WTC11 (cell line): ENCODE measurements around the gene NPFFR2. TPM values are rescaled to one million over a fixed set of nuclear protein-coding genes. Genes with fewer than 3 reads are reported as not detected.
"Not testable (repeated sequence)": the region's sequence is repeated elsewhere in the genome, so short reads cannot be mapped to it uniquely, and the experiment has no call there.

Experiments used
- ATAC-seq: fragments of 200-7000 bp; cut with Tn5 transposase; 2 replicates; pipeline ENCODE4 v1.10.0; 2021; ENCODE audit warnings: mild to moderate bottlenecking, moderate library complexity
- CTCF ChIA-PET: fragments of 300-600 bp; sonication (Branson Sonifier 250); formaldehyde crosslinking; loops from one replicate; lab custom pipeline; 2021; ENCODE audit warnings: antibody characterized with exemption; lab: Charles Lee
- POLR2A ChIA-PET: fragments of 350-600 bp; sonication (Branson Sonifier 250); formaldehyde crosslinking; loops from one replicate; lab custom pipeline; 2021; ENCODE audit warnings: antibody characterized with exemption; lab: Charles Lee
- DNase-seq: peaks from one replicate; pipeline ENCODE4 v3.0.0; 2021; ENCODE audit warnings: low spot score
- H3K27ac Mint-ChIP-seq: 2 replicates; pipeline ENCODE4 v1.8.0; 2021; ENCODE audit warnings: mixed read lengths
- H3K27me3 Mint-ChIP-seq: 2 replicates; pipeline ENCODE4 v1.8.0; 2021; ENCODE audit warnings: low read depth, mild to moderate bottlenecking, moderate library complexity, mixed read lengths
- H3K36me3 Mint-ChIP-seq: 2 replicates; pipeline ENCODE4 v1.8.0; 2021; ENCODE audit warnings: mixed read lengths
- H3K4me1 Mint-ChIP-seq: 2 replicates; pipeline ENCODE4 v1.8.0; 2022; ENCODE audit warnings: mixed read lengths
- H3K4me3 Mint-ChIP-seq: 2 replicates; pipeline ENCODE4 v1.8.0; 2021; ENCODE audit warnings: mild to moderate bottlenecking, moderate library complexity, mixed read lengths
- H3K9me3 Mint-ChIP-seq: 2 replicates; pipeline ENCODE4 v1.8.0; 2021; ENCODE audit warnings: mixed read lengths
- ELF4 ChIP-seq: sonication (generic); formaldehyde crosslinking; IDR thresholded peaks from 2 replicates; pipeline ENCODE4 v1.8.1; 2022; ENCODE audit warnings: low read depth, mild to moderate bottlenecking, moderate library complexity, missing genetic modification reagents
- ETV6 ChIP-seq: sonication (generic); formaldehyde crosslinking; IDR thresholded peaks from 2 replicates; pipeline ENCODE4 v1.8.1; 2022; ENCODE audit warnings: mild to moderate bottlenecking, missing genetic modification reagents
- FOXP1 ChIP-seq: sonication (generic); formaldehyde crosslinking; IDR thresholded peaks from 2 replicates; pipeline ENCODE4 v1.8.0; 2022; ENCODE audit warnings: missing genetic modification reagents, mild to moderate bottlenecking, moderate library complexity, borderline replicate concordance
- KAT7 ChIP-seq: sonication (generic); formaldehyde crosslinking; IDR thresholded peaks from 2 replicates; pipeline ENCODE4 v1.8.1; 2023; ENCODE audit warnings: missing genetic modification reagents, mild to moderate bottlenecking, borderline replicate concordance
- NFATC4 ChIP-seq: fragments of 250-450 bp; sonication (Bioruptor Pico); IDR thresholded peaks from 2 replicates; pipeline ENCODE4 v1.9.0; 2021; ENCODE audit warnings: mild to moderate bottlenecking
- SP1 ChIP-seq: sonication (generic); formaldehyde crosslinking; conservative IDR thresholded peaks from 2 replicates; pipeline ENCODE4 v1.8.1; 2022; ENCODE audit warnings: missing genetic modification reagents
- TCF7 ChIP-seq: sonication (generic); formaldehyde crosslinking; IDR thresholded peaks from 2 replicates; pipeline ENCODE4 v1.8.0; 2022; ENCODE audit warnings: mild to moderate bottlenecking, low read depth, missing genetic modification reagents, moderate library complexity
- TEAD4 ChIP-seq: sonication (generic); formaldehyde crosslinking; IDR thresholded peaks from 2 replicates; pipeline ENCODE4 v1.8.0; 2022; ENCODE audit warnings: mild to moderate bottlenecking, missing genetic modification reagents
- TP53 ChIP-seq: sonication (generic); formaldehyde crosslinking; IDR thresholded peaks from 2 replicates; pipeline ENCODE4 v1.8.1; 2023; ENCODE audit warnings: mild to moderate bottlenecking, missing genetic modification reagents
- ZNF396 ChIP-seq: fragments of 250-450 bp; sonication (Bioruptor Pico); IDR thresholded peaks from 2 replicates; pipeline ENCODE4 v1.8.0; 2021; ENCODE audit warnings: mild to moderate bottlenecking, moderate library complexity, borderline replicate concordance
- ZNF416 ChIP-seq: fragments of 250-450 bp; sonication (Bioruptor Pico); IDR thresholded peaks from 2 replicates; pipeline ENCODE4 v1.9.0; 2021; ENCODE audit warnings: mild to moderate bottlenecking, inconsistent platforms
- total RNA-seq: library from RNA; stranded (reverse); gene quantifications from 3 replicates; pipeline ENCODE4 v1.2.3, GENCODE V29; 2021
- TF ChIP-seq, protein P1 (sequence below): sonication (generic); formaldehyde crosslinking; IDR thresholded peaks from 2 replicates; pipeline ENCODE4 v1.8.1; 2022; ENCODE audit warnings: low read depth, mild to moderate bottlenecking, moderate library complexity, missing genetic modification reagents, borderline replicate concordance
- TF ChIP-seq, protein P2 (sequence below): sonication (generic); formaldehyde crosslinking; IDR thresholded peaks from 2 replicates; pipeline ENCODE4 v1.8.0; 2023; ENCODE audit warnings: missing genetic modification reagents
- TF ChIP-seq, protein P3 (sequence below): sonication (generic); formaldehyde crosslinking; IDR thresholded peaks from 2 replicates; pipeline ENCODE4 v1.8.0; 2022; ENCODE audit warnings: mild to moderate bottlenecking, missing genetic modification reagents
- TF ChIP-seq, protein P4 (sequence below): sonication (generic); formaldehyde crosslinking; conservative IDR thresholded peaks from 2 replicates; pipeline ENCODE4 v1.8.1; 2022; ENCODE audit warnings: mild to moderate bottlenecking, missing genetic modification reagents
- TF ChIP-seq, protein P5 (sequence below): fragments of 250-450 bp; sonication (Bioruptor Pico); IDR thresholded peaks from 2 replicates; pipeline ENCODE4 v1.9.0; 2021; ENCODE audit warnings: mild to moderate bottlenecking
- TF ChIP-seq, protein P6 (sequence below): fragments of 250-450 bp; sonication (Bioruptor Pico); IDR thresholded peaks from 2 replicates; pipeline ENCODE4 v2.1.2; 2022; ENCODE audit warnings: mild to moderate bottlenecking, moderate library complexity
- TF ChIP-seq, protein P7 (sequence below): sonication (generic); formaldehyde crosslinking; IDR thresholded peaks from 2 replicates; pipeline ENCODE4 v1.8.1; 2022; ENCODE audit warnings: mild to moderate bottlenecking, moderate library complexity, missing genetic modification reagents
- TF ChIP-seq, protein P8 (sequence below): sonication (generic); formaldehyde crosslinking; IDR thresholded peaks from 2 replicates; pipeline ENCODE4 v1.8.1; 2023; ENCODE audit warnings: mild to moderate bottlenecking, missing genetic modification reagents, borderline replicate concordance
- TF ChIP-seq, protein P9 (sequence below): sonication (generic); formaldehyde crosslinking; IDR thresholded peaks from 2 replicates; pipeline ENCODE4 v1.8.0; 2023; ENCODE audit warnings: mild to moderate bottlenecking, missing genetic modification reagents

NPFFR2 gene
- total RNA-seq, 1 experiment from 2014 or later, result 3.0 TPM

DNA sequence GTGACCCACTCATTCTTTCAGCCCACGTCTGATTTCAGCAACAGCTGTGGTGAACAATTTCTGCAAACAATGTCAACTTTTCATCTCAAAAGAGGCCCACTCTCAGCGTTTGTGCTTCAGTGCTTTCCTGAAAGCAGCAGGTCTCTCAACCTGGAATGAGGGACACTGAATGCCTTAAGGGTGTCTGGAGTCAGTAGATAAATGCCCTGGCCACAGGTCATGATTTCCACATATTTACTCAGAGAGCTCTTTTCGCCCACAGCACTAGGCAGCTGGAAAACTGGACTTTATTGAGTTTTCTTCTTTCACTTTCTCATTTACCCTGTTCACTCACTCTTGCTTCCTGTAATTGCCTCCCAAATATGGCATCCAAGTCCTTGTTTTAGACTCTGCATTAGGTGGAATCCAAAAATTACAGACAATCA lies 52.8 kb downstream of the NPFFR2 start (continued):
- TF ChIP-seq, protein P1, sequence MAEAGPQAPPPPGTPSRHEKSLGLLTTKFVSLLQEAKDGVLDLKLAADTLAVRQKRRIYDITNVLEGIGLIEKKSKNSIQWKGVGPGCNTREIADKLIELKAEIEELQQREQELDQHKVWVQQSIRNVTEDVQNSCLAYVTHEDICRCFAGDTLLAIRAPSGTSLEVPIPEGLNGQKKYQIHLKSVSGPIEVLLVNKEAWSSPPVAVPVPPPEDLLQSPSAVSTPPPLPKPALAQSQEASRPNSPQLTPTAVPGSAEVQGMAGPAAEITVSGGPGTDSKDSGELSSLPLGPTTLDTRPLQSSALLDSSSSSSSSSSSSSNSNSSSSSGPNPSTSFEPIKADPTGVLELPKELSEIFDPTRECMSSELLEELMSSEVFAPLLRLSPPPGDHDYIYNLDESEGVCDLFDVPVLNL, result no peak
- TF ChIP-seq ZNF416 (CRISPR knock-in tag), result no peak
- no peak for TF ChIP-seq KAT7 (CRISPR knock-in tag)
- TF ChIP-seq ELF4, result no peak
- TF ChIP-seq, all 79 proteins: peak for 0

DNA sequence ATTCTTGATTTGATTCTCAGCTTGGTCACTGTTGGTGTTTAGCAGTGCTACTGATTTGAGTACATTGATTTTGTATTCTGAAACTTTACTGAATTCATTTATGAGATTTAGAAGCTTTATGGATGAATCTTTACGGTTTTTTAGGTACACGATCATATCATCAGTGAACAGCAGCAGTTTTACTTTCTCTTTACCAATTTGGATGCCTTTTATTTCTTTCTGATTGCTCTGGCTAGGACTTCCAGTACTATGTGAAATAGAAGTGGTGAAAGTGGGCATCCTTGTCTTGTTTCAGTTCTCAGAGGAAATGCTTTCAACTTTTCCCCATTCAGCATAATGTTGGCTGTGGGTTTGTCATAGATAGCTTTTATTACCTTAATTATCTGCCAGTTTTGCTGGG lies 58.8 kb downstream of the NPFFR2 start:
- ATAC-seq, H3K4me3 Mint-ChIP-seq, CTCF ChIA-PET, POLR2A ChIA-PET, DNase-seq, H3K27ac Mint-ChIP-seq, H3K27me3 Mint-ChIP-seq: not testable (repeated sequence)
- Mint-ChIP-seq H3K36me3 (peaks cover 33% of the 10 kb centered on the region), H3K4me1 (peaks cover 21% of the 10 kb centered on the region), H3K9me3 (peaks cover 49% of the 10 kb centered on the region)

DNA sequence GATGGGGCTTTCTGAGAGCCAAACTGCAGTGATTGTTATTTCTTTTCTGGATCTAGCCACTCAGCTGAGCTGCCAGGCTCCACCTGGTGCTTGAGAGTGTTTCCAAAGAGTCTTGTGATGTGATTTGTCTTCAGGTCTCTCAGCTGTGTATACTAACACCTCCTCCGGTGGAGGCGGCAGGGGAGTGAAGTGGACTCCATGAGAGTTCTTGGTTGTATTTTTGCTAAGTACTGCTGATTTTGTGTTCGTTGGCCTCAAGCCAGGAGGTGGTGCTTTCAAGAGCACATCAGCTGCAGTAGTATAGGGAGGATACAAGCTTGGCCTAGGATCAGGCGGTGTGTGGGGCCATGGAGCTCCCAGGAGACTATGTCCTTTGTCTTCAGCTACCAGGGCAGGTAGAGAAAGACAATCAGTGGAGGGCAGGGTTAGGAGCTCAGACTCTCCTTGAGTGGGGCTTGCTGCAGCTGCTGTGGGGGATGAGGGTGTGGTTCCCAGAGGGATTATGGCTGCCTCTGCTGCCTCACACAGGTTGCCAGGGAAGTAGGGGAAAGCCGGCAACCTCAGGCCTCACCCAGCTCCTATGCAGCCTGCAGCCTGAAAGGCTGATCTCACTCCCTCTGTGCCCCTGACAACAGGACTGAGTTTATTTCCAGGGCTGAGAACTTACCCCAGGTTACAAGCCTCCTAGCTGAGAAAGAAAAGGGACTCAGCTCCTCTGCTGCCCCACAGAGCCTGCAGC lies 62.4 kb downstream of the NPFFR2 start:
- Mint-ChIP-seq H3K4me3 (no peak overlapping the region), H3K4me1 (peaks cover 22% of the 10 kb centered on the region), H3K36me3 (peaks cover 30% of the 10 kb centered on the region), H3K9me3 (peaks cover 46% of the 10 kb centered on the region), H3K27ac (no peak overlapping the region; the same call in 1 of the 2 replicates), H3K27me3 (no peaks in the 10 kb centered on the region)
- ATAC-seq (peak; percentile 38; the same call in 1 of the 2 replicates), DNase-seq (no peak)
- ChIA-PET CTCF (no interaction called here), POLR2A (no interaction called here)
- TF ChIP-seq, protein P2, sequence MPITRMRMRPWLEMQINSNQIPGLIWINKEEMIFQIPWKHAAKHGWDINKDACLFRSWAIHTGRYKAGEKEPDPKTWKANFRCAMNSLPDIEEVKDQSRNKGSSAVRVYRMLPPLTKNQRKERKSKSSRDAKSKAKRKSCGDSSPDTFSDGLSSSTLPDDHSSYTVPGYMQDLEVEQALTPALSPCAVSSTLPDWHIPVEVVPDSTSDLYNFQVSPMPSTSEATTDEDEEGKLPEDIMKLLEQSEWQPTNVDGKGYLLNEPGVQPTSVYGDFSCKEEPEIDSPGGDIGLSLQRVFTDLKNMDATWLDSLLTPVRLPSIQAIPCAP (CRISPR knock-in tag), result no peak
- TF ChIP-seq ZNF396 (CRISPR knock-in tag), result no peak
- no peak for TF ChIP-seq SP1 (CRISPR knock-in tag)
- TF ChIP-seq, protein P3, sequence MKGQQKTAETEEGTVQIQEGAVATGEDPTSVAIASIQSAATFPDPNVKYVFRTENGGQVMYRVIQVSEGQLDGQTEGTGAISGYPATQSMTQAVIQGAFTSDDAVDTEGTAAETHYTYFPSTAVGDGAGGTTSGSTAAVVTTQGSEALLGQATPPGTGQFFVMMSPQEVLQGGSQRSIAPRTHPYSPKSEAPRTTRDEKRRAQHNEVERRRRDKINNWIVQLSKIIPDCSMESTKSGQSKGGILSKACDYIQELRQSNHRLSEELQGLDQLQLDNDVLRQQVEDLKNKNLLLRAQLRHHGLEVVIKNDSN (CRISPR knock-in tag), result no peak
- TF ChIP-seq, protein P4, sequence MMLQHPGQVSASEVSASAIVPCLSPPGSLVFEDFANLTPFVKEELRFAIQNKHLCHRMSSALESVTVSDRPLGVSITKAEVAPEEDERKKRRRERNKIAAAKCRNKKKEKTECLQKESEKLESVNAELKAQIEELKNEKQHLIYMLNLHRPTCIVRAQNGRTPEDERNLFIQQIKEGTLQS (CRISPR knock-in tag), result no peak
- no peak for TF ChIP-seq FOXP1 (CRISPR knock-in tag)
- TF ChIP-seq, protein P5, sequence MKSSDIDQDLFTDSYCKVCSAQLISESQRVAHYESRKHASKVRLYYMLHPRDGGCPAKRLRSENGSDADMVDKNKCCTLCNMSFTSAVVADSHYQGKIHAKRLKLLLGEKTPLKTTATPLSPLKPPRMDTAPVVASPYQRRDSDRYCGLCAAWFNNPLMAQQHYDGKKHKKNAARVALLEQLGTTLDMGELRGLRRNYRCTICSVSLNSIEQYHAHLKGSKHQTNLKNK (CRISPR knock-in tag), result no peak
- TF ChIP-seq TP53 (CRISPR knock-in tag), result no peak
- no peak for TF ChIP-seq TCF7 (CRISPR knock-in tag)
- TF ChIP-seq, protein P6, sequence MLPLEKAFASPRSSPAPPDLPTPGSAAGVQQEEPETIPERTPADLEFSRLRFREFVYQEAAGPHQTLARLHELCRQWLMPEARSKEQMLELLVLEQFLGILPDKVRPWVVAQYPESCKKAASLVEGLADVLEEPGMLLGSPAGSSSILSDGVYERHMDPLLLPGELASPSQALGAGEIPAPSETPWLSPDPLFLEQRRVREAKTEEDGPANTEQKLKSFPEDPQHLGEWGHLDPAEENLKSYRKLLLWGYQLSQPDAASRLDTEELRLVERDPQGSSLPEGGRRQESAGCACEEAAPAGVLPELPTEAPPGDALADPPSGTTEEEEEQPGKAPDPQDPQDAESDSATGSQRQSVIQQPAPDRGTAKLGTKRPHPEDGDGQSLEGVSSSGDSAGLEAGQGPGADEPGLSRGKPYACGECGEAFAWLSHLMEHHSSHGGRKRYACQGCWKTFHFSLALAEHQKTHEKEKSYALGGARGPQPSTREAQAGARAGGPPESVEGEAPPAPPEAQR (CRISPR knock-in tag), result no peak
- TF ChIP-seq, protein P7, sequence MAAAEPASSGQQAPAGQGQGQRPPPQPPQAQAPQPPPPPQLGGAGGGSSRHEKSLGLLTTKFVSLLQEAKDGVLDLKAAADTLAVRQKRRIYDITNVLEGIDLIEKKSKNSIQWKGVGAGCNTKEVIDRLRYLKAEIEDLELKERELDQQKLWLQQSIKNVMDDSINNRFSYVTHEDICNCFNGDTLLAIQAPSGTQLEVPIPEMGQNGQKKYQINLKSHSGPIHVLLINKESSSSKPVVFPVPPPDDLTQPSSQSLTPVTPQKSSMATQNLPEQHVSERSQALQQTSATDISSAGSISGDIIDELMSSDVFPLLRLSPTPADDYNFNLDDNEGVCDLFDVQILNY, result no peak
- TF ChIP-seq ETV6 (CRISPR knock-in tag), result no peak
- no peak for TF ChIP-seq NFATC4
- TF ChIP-seq KAT7 (CRISPR knock-in tag), result no peak
- TF ChIP-seq, protein P8, sequence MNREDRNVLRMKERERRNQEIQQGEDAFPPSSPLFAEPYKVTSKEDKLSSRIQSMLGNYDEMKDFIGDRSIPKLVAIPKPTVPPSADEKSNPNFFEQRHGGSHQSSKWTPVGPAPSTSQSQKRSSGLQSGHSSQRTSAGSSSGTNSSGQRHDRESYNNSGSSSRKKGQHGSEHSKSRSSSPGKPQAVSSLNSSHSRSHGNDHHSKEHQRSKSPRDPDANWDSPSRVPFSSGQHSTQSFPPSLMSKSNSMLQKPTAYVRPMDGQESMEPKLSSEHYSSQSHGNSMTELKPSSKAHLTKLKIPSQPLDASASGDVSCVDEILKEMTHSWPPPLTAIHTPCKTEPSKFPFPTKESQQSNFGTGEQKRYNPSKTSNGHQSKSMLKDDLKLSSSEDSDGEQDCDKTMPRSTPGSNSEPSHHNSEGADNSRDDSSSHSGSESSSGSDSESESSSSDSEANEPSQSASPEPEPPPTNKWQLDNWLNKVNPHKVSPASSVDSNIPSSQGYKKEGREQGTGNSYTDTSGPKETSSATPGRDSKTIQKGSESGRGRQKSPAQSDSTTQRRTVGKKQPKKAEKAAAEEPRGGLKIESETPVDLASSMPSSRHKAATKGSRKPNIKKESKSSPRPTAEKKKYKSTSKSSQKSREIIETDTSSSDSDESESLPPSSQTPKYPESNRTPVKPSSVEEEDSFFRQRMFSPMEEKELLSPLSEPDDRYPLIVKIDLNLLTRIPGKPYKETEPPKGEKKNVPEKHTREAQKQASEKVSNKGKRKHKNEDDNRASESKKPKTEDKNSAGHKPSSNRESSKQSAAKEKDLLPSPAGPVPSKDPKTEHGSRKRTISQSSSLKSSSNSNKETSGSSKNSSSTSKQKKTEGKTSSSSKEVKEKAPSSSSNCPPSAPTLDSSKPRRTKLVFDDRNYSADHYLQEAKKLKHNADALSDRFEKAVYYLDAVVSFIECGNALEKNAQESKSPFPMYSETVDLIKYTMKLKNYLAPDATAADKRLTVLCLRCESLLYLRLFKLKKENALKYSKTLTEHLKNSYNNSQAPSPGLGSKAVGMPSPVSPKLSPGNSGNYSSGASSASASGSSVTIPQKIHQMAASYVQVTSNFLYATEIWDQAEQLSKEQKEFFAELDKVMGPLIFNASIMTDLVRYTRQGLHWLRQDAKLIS (CRISPR knock-in tag), result no peak
- TF ChIP-seq, protein P9, sequence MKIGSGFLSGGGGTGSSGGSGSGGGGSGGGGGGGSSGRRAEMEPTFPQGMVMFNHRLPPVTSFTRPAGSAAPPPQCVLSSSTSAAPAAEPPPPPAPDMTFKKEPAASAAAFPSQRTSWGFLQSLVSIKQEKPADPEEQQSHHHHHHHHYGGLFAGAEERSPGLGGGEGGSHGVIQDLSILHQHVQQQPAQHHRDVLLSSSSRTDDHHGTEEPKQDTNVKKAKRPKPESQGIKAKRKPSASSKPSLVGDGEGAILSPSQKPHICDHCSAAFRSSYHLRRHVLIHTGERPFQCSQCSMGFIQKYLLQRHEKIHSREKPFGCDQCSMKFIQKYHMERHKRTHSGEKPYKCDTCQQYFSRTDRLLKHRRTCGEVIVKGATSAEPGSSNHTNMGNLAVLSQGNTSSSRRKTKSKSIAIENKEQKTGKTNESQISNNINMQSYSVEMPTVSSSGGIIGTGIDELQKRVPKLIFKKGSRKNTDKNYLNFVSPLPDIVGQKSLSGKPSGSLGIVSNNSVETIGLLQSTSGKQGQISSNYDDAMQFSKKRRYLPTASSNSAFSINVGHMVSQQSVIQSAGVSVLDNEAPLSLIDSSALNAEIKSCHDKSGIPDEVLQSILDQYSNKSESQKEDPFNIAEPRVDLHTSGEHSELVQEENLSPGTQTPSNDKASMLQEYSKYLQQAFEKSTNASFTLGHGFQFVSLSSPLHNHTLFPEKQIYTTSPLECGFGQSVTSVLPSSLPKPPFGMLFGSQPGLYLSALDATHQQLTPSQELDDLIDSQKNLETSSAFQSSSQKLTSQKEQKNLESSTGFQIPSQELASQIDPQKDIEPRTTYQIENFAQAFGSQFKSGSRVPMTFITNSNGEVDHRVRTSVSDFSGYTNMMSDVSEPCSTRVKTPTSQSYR, result no peak
- TF ChIP-seq TEAD4 (CRISPR knock-in tag), result no peak
